ENCODE results near the gene PMPCB. TPM values are rescaled to one million over a fixed set of nuclear protein-coding genes. Genes with fewer than 3 reads are reported as not detected.
A peak's percentile ranks its signal among the peaks of the same experiment; 100 is the strongest.

The PMPCB gene
- total RNA-seq, 1 donor = 67.4 TPM

DNA sequence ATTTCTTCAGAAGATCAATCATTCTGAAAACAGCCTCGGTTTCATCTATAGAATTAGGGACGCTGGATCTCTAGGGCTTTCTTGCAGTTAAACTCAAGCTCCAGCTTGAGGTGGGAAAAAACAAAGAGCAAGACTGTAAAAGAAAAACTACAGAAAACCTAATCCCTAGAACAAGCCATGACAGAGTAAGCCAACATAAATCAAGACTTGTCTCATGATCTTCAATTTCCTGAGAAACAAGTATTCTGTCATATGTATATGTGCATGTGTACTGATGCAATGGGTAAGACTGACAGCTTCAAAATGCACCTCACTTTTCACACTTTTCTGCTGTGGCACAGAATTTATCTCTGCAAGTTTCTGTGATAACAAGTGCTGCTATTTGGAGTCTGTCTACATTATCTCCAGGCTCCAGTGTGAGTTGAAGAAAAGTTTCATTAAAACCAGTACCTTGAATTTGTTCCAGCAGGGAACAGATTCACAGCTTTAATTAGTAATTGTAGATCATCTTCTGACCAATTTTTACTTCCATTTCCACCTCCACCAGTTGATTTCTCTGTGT, 19.2 kb downstream of the PMPCB start:
- H3K4me3 ChIP-seq (ENCODE audit: low read depth, low read length) = no peak overlapping the region
- DNase-seq (ENCODE audit: low read depth) = no peak
- TF ChIP-seq CTCF (IDR thresholded peaks at IDR 0.05; ENCODE audit: insufficient read depth, low read length) = no peak

DNA sequence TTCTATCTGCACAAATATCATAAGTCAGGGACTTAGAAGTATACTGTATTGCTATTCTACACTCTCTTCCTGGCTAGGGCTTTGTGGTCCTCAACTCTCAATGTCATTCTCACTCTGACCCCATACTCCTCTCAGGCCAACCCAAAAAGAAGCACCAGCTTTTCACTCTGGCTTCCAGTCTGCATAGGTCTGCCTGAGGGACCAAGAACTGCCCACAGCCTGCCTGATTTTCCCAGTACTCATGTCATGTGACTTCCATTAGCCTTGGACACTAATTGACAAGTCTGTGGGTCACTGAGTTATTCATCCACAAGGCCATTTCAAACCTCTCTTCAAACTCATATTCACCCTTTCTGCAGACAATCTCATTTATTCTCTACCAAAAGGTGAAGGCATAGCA, 19.8 kb downstream of the PMPCB start:
- no peak overlapping the region for H3K4me3 ChIP-seq (ENCODE audit: low read depth, low read length)

GRCh38 chr7:103325744-103326143, 28.5 kb downstream of the PMPCB start:
- H3K4me3 ChIP-seq (ENCODE audit: low read depth, low read length) = no peak overlapping the region
- no peak for DNase-seq (ENCODE audit: low read depth)
- TF ChIP-seq CTCF (IDR thresholded peaks at IDR 0.05; ENCODE audit: insufficient read depth, low read length) = no peak

More for the DNA sequence above, 19.8 kb downstream of the PMPCB start:
- no peak for DNase-seq (ENCODE audit: low read depth)
- no peak for TF ChIP-seq CTCF (IDR thresholded peaks at IDR 0.05; ENCODE audit: insufficient read depth, low read length)

GRCh38 chr7:103336761-103337160, 39.5 kb downstream of the PMPCB start:
- TF ChIP-seq CTCF (IDR thresholded peaks at IDR 0.05; ENCODE audit: insufficient read depth, low read length) = no peak

DNA sequence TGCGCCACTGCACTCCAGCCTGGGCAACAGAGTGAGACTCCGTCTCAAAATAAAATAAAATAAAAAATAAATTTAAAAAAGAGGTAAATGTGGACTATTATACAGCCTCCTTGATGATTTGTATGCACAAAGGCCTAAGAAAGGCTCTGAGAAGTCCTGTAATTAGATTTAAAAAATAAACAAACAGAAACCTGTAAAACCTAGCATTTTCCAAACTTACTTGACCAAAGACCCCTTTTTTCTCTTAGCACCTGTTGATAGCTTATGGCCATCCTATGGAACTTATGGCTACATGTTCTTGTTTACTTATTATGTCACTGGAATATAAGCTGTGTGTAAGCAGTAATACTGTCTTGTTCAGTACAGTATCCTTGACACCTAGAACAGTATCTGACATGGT, 41.6 kb downstream of the PMPCB start:
- H3K4me3 ChIP-seq (ENCODE audit: low read depth, low read length) = no peak overlapping the region
- TF ChIP-seq CTCF (IDR thresholded peaks at IDR 0.05; ENCODE audit: insufficient read depth, low read length) = no peak
- DNase-seq (ENCODE audit: low read depth) = no peak

More at GRCh38 chr7:103336761-103337160, 39.5 kb downstream of the PMPCB start:
- no peak overlapping the region for H3K4me3 ChIP-seq (ENCODE audit: low read depth, low read length)
- DNase-seq (ENCODE audit: low read depth) = no peak

DNA sequence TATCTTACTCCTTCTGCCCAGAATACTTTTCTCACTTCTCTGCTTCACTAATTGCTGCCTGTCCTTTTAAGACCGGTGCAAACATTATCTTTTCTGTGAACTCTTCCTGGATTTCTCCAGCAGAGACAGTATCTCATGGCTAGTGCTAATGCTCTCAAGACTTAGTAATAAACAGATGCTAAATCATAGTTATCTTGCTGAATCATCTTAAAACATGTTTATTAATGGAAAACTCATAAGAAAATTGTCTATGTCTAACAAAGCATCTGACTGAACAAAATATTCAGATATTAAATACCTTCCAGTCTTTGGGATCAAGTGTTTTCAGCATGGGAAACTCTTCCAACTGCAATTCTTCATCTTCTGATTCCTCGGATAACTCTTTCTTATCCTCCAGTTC, 44.2 kb downstream of the PMPCB start:
- no peak for DNase-seq (ENCODE audit: low read depth)
- TF ChIP-seq CTCF (IDR thresholded peaks at IDR 0.05; ENCODE audit: insufficient read depth, low read length) = no peak
- H3K4me3 ChIP-seq (ENCODE audit: low read depth, low read length) = no peak overlapping the region

DNA sequence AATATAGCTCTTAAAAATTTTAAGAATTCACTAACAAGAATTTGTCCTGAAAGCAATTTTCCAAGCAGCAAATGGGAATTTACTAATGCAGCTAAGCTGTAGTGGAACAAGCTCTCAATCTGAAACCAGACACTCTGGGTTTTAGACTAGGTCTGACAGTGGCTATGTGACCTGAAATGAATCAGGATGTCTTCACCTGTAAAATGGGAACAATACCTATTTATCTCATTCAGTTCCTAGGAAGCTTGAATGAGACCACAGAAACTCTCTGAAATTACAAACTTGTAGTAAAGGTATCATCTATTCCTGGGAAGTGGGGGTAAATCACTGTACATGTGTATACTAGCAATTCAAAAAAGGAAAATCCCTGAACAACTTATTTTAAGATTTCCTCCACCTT, 46.1 kb downstream of the PMPCB start:
- peak; percentile 5 for DNase-seq (ENCODE audit: low read depth)
- no peak for TF ChIP-seq CTCF (IDR thresholded peaks at IDR 0.05; ENCODE audit: insufficient read depth, low read length)

More for the DNA sequence above, 46.1 kb downstream of the PMPCB start:
- peak overlapping the region; percentile 78 for H3K4me3 ChIP-seq (ENCODE audit: low read depth, low read length)
